Measurements from ENCODE around the gene RFFL.

The RFFL gene

DNA sequence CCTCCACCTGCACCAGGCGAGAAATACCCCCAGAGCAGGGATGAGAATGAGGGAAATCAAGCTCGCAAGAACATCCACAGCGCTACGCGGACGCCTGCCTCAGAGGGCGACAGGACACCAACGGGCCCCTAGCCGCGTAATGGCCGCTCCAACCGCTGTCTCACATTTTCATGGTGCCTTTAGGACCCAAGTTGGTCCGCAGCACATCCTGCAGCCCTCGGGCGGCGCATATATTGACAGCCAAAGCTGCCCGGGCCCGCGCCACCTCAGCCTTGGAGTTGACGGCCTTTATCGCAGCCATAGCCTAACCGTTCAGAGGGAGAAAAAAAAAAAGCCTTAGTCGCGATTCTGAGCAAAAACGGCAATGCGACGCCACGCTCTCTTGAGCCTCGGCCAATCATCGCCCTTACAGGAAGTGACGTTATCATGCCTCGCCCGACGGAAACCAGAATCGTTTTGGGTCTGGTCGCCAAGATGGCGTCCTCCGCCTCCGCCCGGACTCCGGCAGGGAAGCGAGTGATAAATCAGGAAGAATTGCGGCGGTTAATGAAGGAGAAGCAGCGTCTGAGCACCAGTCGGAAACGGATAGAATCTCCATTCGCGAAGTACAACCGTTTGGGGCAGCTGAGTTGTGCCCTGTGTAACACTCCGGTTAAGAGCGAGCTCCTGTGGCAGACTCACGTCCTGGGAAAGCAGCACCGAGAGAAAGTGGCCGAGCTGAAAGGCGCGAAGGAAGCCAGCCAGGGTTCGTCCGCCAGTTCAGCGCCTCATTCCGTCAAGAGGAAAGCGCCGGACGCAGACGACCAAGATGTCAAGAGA is 102.2 kb downstream of the RFFL start, which contains the start of the genes CCT6B and ZNF830:
Gene CCT6B (minus strand): TSS at position 368 of the 819 bp plus-strand sequence. CDS start 67 bp downstream, at position 301.
Gene ZNF830 (plus strand): TSS at position 448 of the 819 bp plus-strand sequence. CDS start 27 bp downstream, at position 475.
- DNase-seq (ENCODE audit: low read depth), result peak; percentile 78

DNA sequence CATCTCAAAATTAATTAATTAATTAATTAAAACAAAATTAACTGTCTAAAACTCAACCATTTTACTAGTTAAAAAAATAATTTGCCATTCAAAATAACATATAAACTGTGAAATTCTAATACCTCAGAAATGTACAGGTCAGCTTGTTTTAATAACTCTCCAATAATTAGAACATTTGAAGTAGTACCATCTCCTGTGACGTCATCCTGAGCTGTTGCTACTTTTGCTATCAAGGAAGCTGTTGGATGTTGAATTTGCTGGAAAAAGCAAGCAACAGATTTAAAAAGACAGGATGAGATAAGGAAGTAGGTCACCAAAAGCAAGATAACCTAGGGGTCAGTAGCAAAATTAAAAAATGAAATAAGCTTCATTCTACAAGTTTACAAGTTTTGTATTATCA is 105.1 kb downstream of the RFFL start:
- DNase-seq (ENCODE audit: low read depth), result no peak
